ENCODE data around the gene TRAFD1. TPM values are rescaled to one million over a fixed set of nuclear protein-coding genes. Genes with fewer than 3 reads are reported as not detected.

Gene TRAFD1
- total and polyA plus RNA-seq, 2 of the 8 experiments (the other 6 are each of a cell fraction or from before 2014, with no cell fraction given): 18.1 to 33.1 TPM

DNA sequence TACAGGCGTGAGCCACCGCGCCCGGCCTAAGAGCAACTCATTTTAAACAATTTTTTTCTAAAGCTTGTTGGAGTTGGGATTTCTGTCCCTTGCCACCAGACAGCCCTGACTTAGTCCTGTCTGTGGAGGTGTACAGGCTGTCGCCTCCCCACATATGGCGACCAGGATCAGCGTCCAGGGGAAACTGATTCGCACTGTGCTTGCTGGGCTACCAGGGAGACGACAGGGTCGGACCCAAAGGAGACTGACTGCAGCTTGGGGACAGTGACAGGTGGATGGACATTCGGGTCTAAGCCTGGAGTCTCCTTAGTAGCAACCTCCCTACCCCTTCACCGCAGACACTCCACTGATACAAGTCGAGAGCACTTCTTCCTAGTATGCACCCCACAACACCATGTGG, 40.3 kb downstream of the TRAFD1 start:
- DNase-seq (ENCODE audit: low read depth in 1 of 2, low spot score in 2 of 2) (no peak), FAIRE-seq (no peak)
- H3K4me2 ChIP-seq (ENCODE audit: insufficient read depth in 1 of 2, low read depth in 2 of 2, low read length in 2 of 2): no peak overlapping the region
- no peak overlapping the region for H4K5ac ChIP-seq (ENCODE audit: insufficient read length, low read depth, low read length)
- no peaks in the 10 kb centered on the region for H3K79me2 ChIP-seq (ENCODE audit: control insufficient read depth in 1 of 2, insufficient read depth in 2 of 2, low read length in 2 of 2)
- no peak overlapping the region for H3K23ac ChIP-seq (ENCODE audit: insufficient read length)
- no peak overlapping the region for H2BK15ac ChIP-seq (ENCODE audit: low read length)
- H2AK5ac ChIP-seq (ENCODE audit: low read depth, low read length): no peak overlapping the region
- H3K9ac ChIP-seq (replicated peaks in 1 of 4; ENCODE audit: extremely low read depth in 1 of 4, low read depth in 3 of 4, low read length in 3 of 4): no peak overlapping the region
- no peak overlapping the region for H4K8ac ChIP-seq (ENCODE audit: extremely low read depth, insufficient read depth, low read length)
- no peak overlapping the region for H2BK12ac ChIP-seq (ENCODE audit: low read depth, low read length)
- no peak for TF ChIP-seq SP2 (IDR thresholded peaks at IDR 0.05; ENCODE audit: low read length)
- TF ChIP-seq FOSL1 (IDR thresholded peaks at IDR 0.05; ENCODE audit: insufficient read depth, low read depth, low read length): no peak
- no peak for TF ChIP-seq EP300 (IDR thresholded peaks at IDR 0.05; ENCODE audit: borderline replicate concordance in 1 of 2, low read depth in 2 of 2, low read length in 2 of 2)
- no peak for TF ChIP-seq CEBPB (IDR thresholded peaks at IDR 0.05; ENCODE audit: low read depth, low read length)
- TF ChIP-seq SIRT6 (IDR thresholded peaks at IDR 0.05; ENCODE audit: low read length): no peak
- no peak for TF ChIP-seq HDAC2 (IDR thresholded peaks at IDR 0.05; ENCODE audit: borderline replicate concordance in 1 of 2, low read depth in 2 of 2, low read length in 2 of 2)
- no peak for TF ChIP-seq CTBP2 (IDR thresholded peaks at IDR 0.05; ENCODE audit: borderline replicate concordance, insufficient read depth, insufficient read length, low read length)
- TF ChIP-seq POLR2A (IDR thresholded peaks at IDR 0.05; ENCODE audit: control extremely low read depth in 1 of 2, low read depth in 2 of 2, low read length in 2 of 2): no peak
- no peak for TF ChIP-seq SP1 (IDR thresholded peaks at IDR 0.05; ENCODE audit: low read depth, low read length)
- no peak for TF ChIP-seq SUZ12 (IDR thresholded peaks at IDR 0.05; ENCODE audit: low read length)
- TF ChIP-seq POU5F1 (IDR thresholded peaks at IDR 0.05; ENCODE audit: low read depth, low read length): no peak
- no peaks in the 10 kb centered on the region for H4K20me1 ChIP-seq (replicated peaks in 1 of 2; ENCODE audit: control insufficient read depth in 1 of 2, insufficient read depth in 2 of 2, low read length in 2 of 2)
- no peaks in the 10 kb centered on the region; a peak in 1 of 7 replicates for H3K4me1 ChIP-seq (replicated peaks in 1 of 4; ENCODE audit: control insufficient read depth in 3 of 4, insufficient read depth in 4 of 4, low read length in 3 of 4)
- no peak overlapping the region for H4K91ac ChIP-seq (replicated peaks; ENCODE audit: insufficient read length, low read length)
- no peak overlapping the region for H3K14ac ChIP-seq (ENCODE audit: insufficient read length)
- no peaks in the 10 kb centered on the region for H3K23me2 ChIP-seq (ENCODE audit: low read depth, low read length)
- ChIA-PET CTCF (ENCODE audit: partially characterized antibody) (no interaction called here), POLR2A (ENCODE audit: partially characterized antibody) (interaction anchor here (0.7 to 1.1 kb wide), 2 partner anchors 20 to 39 kb away, joined by 3 to 4 read pairs; no protein-coding TSS in a partner anchor)
- H3K27me3 ChIP-seq (replicated peaks in 1 of 4; ENCODE audit: control insufficient read depth in 3 of 4, extremely low read depth in 1 of 4, insufficient read depth in 3 of 4, low read length in 3 of 4): no peaks in the 10 kb centered on the region
- H3K36me3 ChIP-seq (ENCODE audit: control insufficient read depth in 2 of 4, insufficient read depth in 4 of 4, low read length in 3 of 4): peaks cover 0 to 3% (median under 1%) of the 10 kb centered on the region in 4 experiments; a peak in 4 of 8 replicates
- no peak overlapping the region for H3K27ac ChIP-seq (ENCODE audit: low read depth, low read length)
- no peak overlapping the region for H2BK20ac ChIP-seq (ENCODE audit: low read length)
- H2BK120ac ChIP-seq (replicated peaks; ENCODE audit: low read depth, low read length): no peak overlapping the region
- H3K4me3 ChIP-seq (ENCODE audit: extremely low read depth in 1 of 4, insufficient read depth in 2 of 4, low read depth in 3 of 4, low read length in 4 of 4): no peak overlapping the region
- H3K79me1 ChIP-seq (ENCODE audit: low read depth, low read length): no peaks in the 10 kb centered on the region; the same call in 1 of the 2 replicates
- H2AFZ ChIP-seq (ENCODE audit: low read length): no peak overlapping the region
- no peak overlapping the region for H2BK5ac ChIP-seq (ENCODE audit: low read depth, low read length)
- H3K9me3 ChIP-seq (ENCODE audit: insufficient read depth in 2 of 2, low read depth in 1 of 2, low read length in 1 of 2): no peaks in the 10 kb centered on the region
- no peak overlapping the region for H3K4ac ChIP-seq (replicated peaks; ENCODE audit: insufficient read length, low read depth, low read length)
- H3K18ac ChIP-seq (ENCODE audit: extremely low read depth, low read length): no peak overlapping the region
- no peak overlapping the region for H3K56ac ChIP-seq (replicated peaks; ENCODE audit: insufficient read length, low read depth, low read length)
- 94% methylated on average over 13 of the region's 13 CpGs; no CpG with 5 or more reads in 1 of the 2 experiments for WGBS, 2 experiments (ENCODE audit: extremely low coverage in 1 of 2, insufficient coverage in 1 of 2, insufficient read length in 1 of 2, insufficient replicate concordance in 2 of 2, low coverage in 1 of 2, low lambda C conversion rate in 2 of 2, missing lambda C conversion rate in 1 of 2)

Measured in H1 (cell line).